ENCODE results near the gene DOCK2. TPM values are rescaled to one million over a fixed set of nuclear protein-coding genes. Genes with fewer than 3 reads are reported as not detected.
A peak's percentile ranks its signal among the peaks of the same experiment; 100 is the strongest.

DOCK2 gene
- total RNA-seq, 1 donor from 2014 or later: 214 TPM

DNA sequence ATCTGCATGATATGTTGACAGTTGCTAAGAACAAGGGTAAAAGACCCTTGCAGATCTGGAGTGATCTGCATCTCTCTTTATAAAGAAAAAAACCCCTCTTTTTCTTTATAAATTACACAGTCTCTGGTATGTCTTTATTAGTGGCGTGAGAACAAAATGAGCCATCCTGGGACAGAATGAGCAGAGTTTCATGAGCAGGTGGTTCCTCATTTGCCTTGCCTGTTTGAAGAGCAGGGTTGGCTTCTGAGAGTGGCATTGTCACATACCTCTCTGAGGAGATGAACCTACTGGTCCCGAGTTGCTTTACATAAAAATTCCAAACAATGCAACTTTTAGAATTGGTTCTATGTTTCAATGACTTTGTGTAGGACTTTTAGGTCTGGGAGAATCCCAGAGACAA, 249.0 kb downstream of the DOCK2 start:
- H3K36me3 Mint-ChIP-seq (ENCODE audit: low read depth): peaks cover 15% of the 10 kb centered on the region
- intact Hi-C loops (cut with micrococcal nuclease): no loop called here
- no peak for DNase-seq (ENCODE audit: low spot score)
- H3K4me3 Mint-ChIP-seq: no peak overlapping the region
- no peak overlapping the region for H3K27ac Mint-ChIP-seq
- H3K27me3 Mint-ChIP-seq (ENCODE audit: insufficient read depth): no peaks in the 10 kb centered on the region
- H3K4me1 Mint-ChIP-seq (ENCODE audit: low read depth): no peaks in the 10 kb centered on the region
- H3K9me3 Mint-ChIP-seq: no peaks in the 10 kb centered on the region

DNA sequence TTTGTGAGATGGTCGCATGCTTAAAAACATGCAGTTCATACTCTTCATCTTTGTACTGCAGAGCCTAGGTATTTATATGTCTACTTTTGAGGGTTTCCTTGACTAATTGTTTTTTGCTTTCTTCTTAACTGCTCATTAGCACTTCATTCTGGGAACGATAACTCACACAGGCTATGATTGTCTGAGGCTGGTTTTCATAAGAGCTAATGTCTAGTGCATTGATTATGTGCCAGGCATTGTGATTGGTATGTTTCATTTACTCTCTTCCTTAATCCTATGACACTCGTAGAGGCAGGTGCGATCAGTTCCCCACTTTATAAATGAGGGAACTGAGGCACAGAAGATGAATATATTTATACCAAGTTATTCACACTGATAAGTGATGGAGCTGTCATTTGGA, 249.6 kb downstream of the DOCK2 start:
- H3K4me3 Mint-ChIP-seq: no peak overlapping the region
- no peak for DNase-seq (ENCODE audit: low spot score)
- no peaks in the 10 kb centered on the region for H3K27me3 Mint-ChIP-seq (ENCODE audit: insufficient read depth)
- H3K36me3 Mint-ChIP-seq (ENCODE audit: low read depth): peaks cover 14% of the 10 kb centered on the region
- H3K9me3 Mint-ChIP-seq: no peaks in the 10 kb centered on the region
- no peaks in the 10 kb centered on the region for H3K4me1 Mint-ChIP-seq (ENCODE audit: low read depth)
- intact Hi-C loops (cut with micrococcal nuclease): no loop called here
- H3K27ac Mint-ChIP-seq: no peak overlapping the region

GRCh38 chr5:169889572-169889971, 252.5 kb downstream of the DOCK2 start:
- Mint-ChIP-seq H3K27ac (no peak overlapping the region), H3K4me1 (ENCODE audit: low read depth) (no peaks in the 10 kb centered on the region), H3K36me3 (ENCODE audit: low read depth) (peaks cover 5% of the 10 kb centered on the region), H3K9me3 (no peaks in the 10 kb centered on the region), H3K4me3 (no peak overlapping the region), H3K27me3 (ENCODE audit: insufficient read depth) (no peaks in the 10 kb centered on the region)
- intact Hi-C loops (cut with micrococcal nuclease): no loop called here
- DNase-seq (ENCODE audit: low spot score): no peak

DNA sequence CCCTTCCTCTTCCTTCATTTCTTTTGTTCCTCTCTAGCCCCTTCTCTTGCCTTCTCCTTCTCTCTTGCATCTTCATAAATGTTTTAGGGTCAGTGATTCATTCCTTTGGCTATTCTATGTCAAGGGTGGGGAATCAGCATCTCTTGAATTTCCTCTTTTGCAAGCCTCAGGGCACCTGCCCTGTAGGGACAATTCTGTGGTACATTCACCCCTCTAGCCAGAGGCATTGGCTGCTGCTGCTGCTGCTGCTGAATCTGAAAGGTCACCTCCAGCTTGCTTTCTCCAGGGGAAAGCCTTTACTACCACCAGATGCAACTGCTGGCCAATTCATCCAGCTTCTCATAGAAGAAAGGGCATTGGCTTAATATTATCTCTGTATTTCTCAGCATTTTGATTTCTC, 255.9 kb downstream of the DOCK2 start:
- Mint-ChIP-seq H3K9me3 (no peaks in the 10 kb centered on the region), H3K27me3 (ENCODE audit: insufficient read depth) (no peaks in the 10 kb centered on the region), H3K4me1 (ENCODE audit: low read depth) (no peaks in the 10 kb centered on the region), H3K27ac (peak overlapping the region; percentile 5), H3K4me3 (no peak overlapping the region), H3K36me3 (ENCODE audit: low read depth) (peaks cover 9% of the 10 kb centered on the region)
- intact Hi-C loops (cut with micrococcal nuclease): no loop called here
- no peak for DNase-seq (ENCODE audit: low spot score)

- DNase-seq (ENCODE audit: low spot score): no peak
- Mint-ChIP-seq H3K36me3 (ENCODE audit: low read depth) (peaks cover 10% of the 10 kb centered on the region), H3K9me3 (no peaks in the 10 kb centered on the region), H3K27ac (no peak overlapping the region), H3K4me3 (no peak overlapping the region), H3K27me3 (ENCODE audit: insufficient read depth) (no peaks in the 10 kb centered on the region), H3K4me1 (ENCODE audit: low read depth) (no peaks in the 10 kb centered on the region)
- intact Hi-C loops (cut with micrococcal nuclease): no loop called here
Measured at GRCh38 chr5:169893571-169893970, 256.5 kb downstream of the DOCK2 start.

- Mint-ChIP-seq H3K27ac (no peak overlapping the region), H3K9me3 (no peaks in the 10 kb centered on the region), H3K4me3 (no peak overlapping the region), H3K27me3 (ENCODE audit: insufficient read depth) (no peaks in the 10 kb centered on the region), H3K4me1 (ENCODE audit: low read depth) (peaks cover 1% of the 10 kb centered on the region), H3K36me3 (ENCODE audit: low read depth) (peaks cover 17% of the 10 kb centered on the region)
- no peak for DNase-seq (ENCODE audit: low spot score)
- intact Hi-C loops (cut with micrococcal nuclease): no loop called here
Measured at GRCh38 chr5:169895926-169896325, 258.9 kb downstream of the DOCK2 start.

GRCh38 chr5:169897481-169897880, 260.4 kb downstream of the DOCK2 start:
- H3K4me3 Mint-ChIP-seq: no peak overlapping the region
- intact Hi-C loops (cut with micrococcal nuclease): no loop called here
- H3K4me1 Mint-ChIP-seq (ENCODE audit: low read depth): peaks cover 14% of the 10 kb centered on the region
- H3K36me3 Mint-ChIP-seq (ENCODE audit: low read depth): peaks cover 22% of the 10 kb centered on the region
- no peaks in the 10 kb centered on the region for H3K27me3 Mint-ChIP-seq (ENCODE audit: insufficient read depth)
- no peak for DNase-seq (ENCODE audit: low spot score)
- H3K27ac Mint-ChIP-seq: no peak overlapping the region
- no peaks in the 10 kb centered on the region for H3K9me3 Mint-ChIP-seq

DNA sequence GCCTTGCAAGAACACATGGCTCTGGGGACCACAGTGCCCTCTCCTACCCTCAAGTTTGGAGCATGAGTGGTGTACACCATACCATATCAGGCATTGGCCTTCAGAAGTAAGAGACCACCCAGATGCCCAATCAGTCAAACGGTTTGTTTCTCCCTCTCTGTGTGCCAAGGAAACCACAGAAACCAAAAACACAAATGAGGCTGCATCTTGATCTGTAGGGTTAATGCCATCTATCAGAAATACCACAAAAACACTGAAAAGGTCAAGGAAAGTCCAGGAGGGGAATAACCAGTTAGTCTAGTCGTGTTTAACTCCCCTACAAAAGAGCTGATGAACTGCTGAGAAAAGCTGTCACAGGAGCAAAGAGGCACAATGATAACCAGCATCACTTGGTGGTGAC, 264.8 kb downstream of the DOCK2 start:
- Mint-ChIP-seq H3K27ac (peak overlapping the region; percentile 6), H3K27me3 (ENCODE audit: insufficient read depth) (no peaks in the 10 kb centered on the region), H3K4me3 (no peak overlapping the region), H3K9me3 (no peaks in the 10 kb centered on the region), H3K4me1 (ENCODE audit: low read depth) (peaks cover 14% of the 10 kb centered on the region), H3K36me3 (ENCODE audit: low read depth) (peaks cover 16% of the 10 kb centered on the region)
- intact Hi-C loops (cut with micrococcal nuclease): no loop called here
- no peak for DNase-seq (ENCODE audit: low spot score)

- no peak for DNase-seq (ENCODE audit: low spot score)
- Mint-ChIP-seq H3K9me3 (no peaks in the 10 kb centered on the region), H3K4me3 (no peak overlapping the region), H3K27ac (no peak overlapping the region), H3K36me3 (ENCODE audit: low read depth) (peaks cover 11% of the 10 kb centered on the region), H3K27me3 (ENCODE audit: insufficient read depth) (no peaks in the 10 kb centered on the region), H3K4me1 (ENCODE audit: low read depth) (peaks cover 14% of the 10 kb centered on the region)
- intact Hi-C loops (cut with micrococcal nuclease): no loop called here
Measured at GRCh38 chr5:169904059-169904458, 267.0 kb downstream of the DOCK2 start.

- Mint-ChIP-seq H3K36me3 (ENCODE audit: low read depth) (peaks cover 11% of the 10 kb centered on the region), H3K9me3 (no peaks in the 10 kb centered on the region), H3K27ac (no peak overlapping the region), H3K4me3 (no peak overlapping the region), H3K4me1 (ENCODE audit: low read depth) (peaks cover 14% of the 10 kb centered on the region), H3K27me3 (ENCODE audit: insufficient read depth) (no peaks in the 10 kb centered on the region)
- no peak for DNase-seq (ENCODE audit: low spot score)
- intact Hi-C loops (cut with micrococcal nuclease): no loop called here
Measured at GRCh38 chr5:169904508-169904907, 267.4 kb downstream of the DOCK2 start.

DNA sequence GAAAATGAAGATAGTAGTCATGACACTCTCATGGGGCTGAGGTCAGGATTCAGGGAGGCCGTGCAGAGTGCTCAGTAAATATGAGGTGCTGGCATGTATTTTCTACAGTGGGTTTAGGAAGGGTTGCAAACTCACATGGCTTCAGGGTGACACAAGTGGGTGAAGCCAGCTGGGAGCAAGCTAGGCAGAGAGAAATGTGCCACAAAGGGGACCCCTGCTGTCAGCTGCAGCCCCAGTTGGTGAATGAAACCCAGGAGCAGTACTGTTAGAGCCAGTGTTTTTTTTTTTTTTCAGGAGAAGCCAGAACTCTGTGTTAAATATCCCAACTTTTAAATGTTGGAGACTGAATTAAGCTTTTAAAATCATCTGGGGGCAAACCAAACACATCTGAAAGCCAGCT, 267.9 kb downstream of the DOCK2 start:
- Mint-ChIP-seq H3K4me3 (no peak overlapping the region), H3K36me3 (ENCODE audit: low read depth) (peaks cover 10% of the 10 kb centered on the region), H3K27ac (no peak overlapping the region), H3K4me1 (ENCODE audit: low read depth) (peaks cover 14% of the 10 kb centered on the region), H3K27me3 (ENCODE audit: insufficient read depth) (no peaks in the 10 kb centered on the region), H3K9me3 (no peaks in the 10 kb centered on the region)
- intact Hi-C loops (cut with micrococcal nuclease): no loop called here
- no peak for DNase-seq (ENCODE audit: low spot score)

DNA sequence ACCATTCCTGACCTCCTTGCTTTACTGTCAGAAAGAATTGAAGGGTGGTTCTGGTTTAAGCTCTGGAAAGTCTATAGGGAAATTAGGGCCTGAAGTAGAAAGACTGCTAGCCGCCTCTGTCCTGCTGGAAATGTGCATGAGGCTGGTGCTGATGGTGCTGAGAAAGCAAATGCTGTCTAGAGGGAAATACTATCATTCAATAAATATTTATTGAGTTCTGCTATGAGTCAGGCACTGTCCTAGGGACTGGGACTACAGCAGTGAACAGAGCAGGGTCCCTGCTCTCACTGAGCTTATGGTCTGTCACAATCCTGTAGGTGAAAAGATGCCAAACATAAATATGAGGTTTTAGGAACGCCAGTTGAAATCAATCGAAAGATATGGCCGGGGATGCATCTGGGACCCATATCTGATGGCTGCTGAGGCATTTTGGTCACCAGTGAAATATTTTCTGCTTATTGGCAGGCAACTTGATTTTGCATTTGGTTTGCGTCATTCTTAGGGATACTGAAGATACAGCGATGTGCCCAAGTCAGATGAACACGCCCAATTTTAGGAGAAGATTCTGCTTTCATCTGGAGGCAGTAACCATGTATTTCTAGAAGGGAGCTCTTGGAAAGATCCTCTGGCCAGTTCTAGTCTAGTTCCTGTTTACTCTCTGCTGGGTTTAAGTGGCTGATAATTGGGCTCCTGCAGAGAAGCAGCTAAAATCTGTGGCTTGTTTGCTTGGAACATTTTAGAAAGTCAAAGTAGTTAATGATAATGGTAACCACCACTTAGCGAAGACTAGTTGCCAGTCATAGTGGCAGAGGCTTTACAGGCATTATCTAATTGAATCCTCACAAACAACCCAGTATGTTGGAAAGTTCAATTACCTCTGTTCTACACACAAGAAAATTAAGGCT, 269.9 kb downstream of the DOCK2 start:
- no peak for DNase-seq (ENCODE audit: low spot score)
- no peak overlapping the region for H3K27ac Mint-ChIP-seq
- H3K36me3 Mint-ChIP-seq (ENCODE audit: low read depth): peaks cover 6% of the 10 kb centered on the region
- no peak overlapping the region for H3K4me3 Mint-ChIP-seq
- intact Hi-C loops (cut with micrococcal nuclease): no loop called here
- no peaks in the 10 kb centered on the region for H3K27me3 Mint-ChIP-seq (ENCODE audit: insufficient read depth)
- H3K9me3 Mint-ChIP-seq: no peaks in the 10 kb centered on the region
- H3K4me1 Mint-ChIP-seq (ENCODE audit: low read depth): peaks cover 2% of the 10 kb centered on the region

DNA sequence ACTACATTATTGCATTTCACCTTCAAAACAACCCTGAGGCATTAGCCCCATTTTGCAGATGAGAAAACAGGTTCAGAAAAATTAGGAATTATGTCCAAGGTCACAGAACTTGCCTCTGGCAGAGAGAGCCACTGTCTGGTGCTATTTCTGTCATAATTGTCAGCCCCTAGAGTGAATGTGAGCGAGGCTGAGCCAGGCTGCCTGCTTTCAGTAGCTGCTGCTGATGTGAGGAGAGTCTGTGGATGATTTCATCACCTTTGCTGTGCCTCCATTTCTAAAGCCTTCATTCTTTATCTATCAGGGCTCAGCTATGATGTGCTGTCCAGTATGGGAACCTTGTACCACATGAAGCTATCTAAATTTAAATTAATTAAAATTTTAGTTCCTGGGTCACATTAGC, 271.8 kb downstream of the DOCK2 start:
- Mint-ChIP-seq H3K27me3 (ENCODE audit: insufficient read depth) (no peaks in the 10 kb centered on the region), H3K4me1 (ENCODE audit: low read depth) (no peaks in the 10 kb centered on the region), H3K27ac (no peak overlapping the region), H3K9me3 (no peaks in the 10 kb centered on the region), H3K4me3 (no peak overlapping the region), H3K36me3 (ENCODE audit: low read depth) (peaks cover 6% of the 10 kb centered on the region)
- intact Hi-C loops (cut with micrococcal nuclease): no loop called here
- no peak for DNase-seq (ENCODE audit: low spot score)

- Mint-ChIP-seq H3K27me3 (ENCODE audit: insufficient read depth) (no peaks in the 10 kb centered on the region), H3K27ac (no peak overlapping the region), H3K9me3 (no peaks in the 10 kb centered on the region), H3K4me1 (ENCODE audit: low read depth) (no peaks in the 10 kb centered on the region), H3K4me3 (no peak overlapping the region), H3K36me3 (ENCODE audit: low read depth) (peaks cover 11% of the 10 kb centered on the region)
- no peak for DNase-seq (ENCODE audit: low spot score)
- intact Hi-C loops (cut with micrococcal nuclease): no loop called here
Measured at GRCh38 chr5:169909945-169910344, 272.9 kb downstream of the DOCK2 start.
